GM19239 (cell line): ENCODE results near the gene GOLPH3L.
"Not testable (repeated sequence)": the region's sequence is repeated elsewhere in the genome, so short reads cannot be mapped to it uniquely, and the experiment has no call there.

ENCODE experiments used
- DNase-seq: peaks from one replicate; pipeline ENCODE4 v3.0.0; 2011; ENCODE audit warnings: low spot score; ENCODE audit not compliant: insufficient read length
- FAIRE-seq: peaks from 2 replicates; lab custom pipeline; 2011; peaks lifted over from hg19 to GRCh38; lab: Jason Lieb, UNC

GOLPH3L gene

DNA sequence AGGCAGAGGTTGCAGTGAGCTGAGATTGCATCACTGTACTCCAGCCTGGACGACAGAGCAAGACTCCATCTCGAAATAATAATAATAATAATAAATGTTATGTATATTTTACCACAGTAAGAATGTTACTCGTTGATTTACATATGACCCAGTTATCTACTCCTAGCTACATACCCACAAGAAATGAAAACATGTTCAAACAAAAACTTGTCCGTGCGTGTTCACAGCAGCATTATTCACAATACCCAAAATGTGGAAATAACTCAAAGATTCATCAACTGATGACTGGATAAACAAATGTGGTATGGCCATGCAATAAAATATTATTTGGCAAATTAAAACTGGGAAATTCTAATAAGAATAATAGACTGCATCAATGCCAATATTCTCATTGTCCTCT lies 35.8 kb downstream of the GOLPH3L start:
- FAIRE-seq = no peak
- DNase-seq = no peak

DNA sequence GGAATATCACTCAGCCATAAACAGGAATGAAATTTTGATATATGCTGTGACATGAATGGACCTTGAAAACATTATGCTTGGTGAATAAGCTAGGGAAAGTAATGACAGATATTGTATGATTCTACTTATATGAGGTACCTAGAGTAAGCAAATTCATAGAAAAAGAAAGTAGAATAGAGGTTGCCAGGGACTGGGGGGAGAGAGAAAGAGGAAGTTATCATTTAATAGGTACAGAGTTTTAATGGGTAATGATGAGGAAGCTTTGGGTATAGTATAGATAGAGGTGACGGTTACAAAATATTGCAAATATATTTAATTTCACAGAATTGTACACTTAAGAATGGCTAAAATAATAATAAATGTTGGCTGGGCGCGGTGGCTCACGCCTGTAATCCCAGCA lies 36.4 kb downstream of the GOLPH3L start:
- DNase-seq (no peak), FAIRE-seq (no peak)

GRCh38 chr1:150657064-150657463 lies 39.9 kb downstream of the GOLPH3L start:
- FAIRE-seq, DNase-seq: not testable (repeated sequence)

DNA sequence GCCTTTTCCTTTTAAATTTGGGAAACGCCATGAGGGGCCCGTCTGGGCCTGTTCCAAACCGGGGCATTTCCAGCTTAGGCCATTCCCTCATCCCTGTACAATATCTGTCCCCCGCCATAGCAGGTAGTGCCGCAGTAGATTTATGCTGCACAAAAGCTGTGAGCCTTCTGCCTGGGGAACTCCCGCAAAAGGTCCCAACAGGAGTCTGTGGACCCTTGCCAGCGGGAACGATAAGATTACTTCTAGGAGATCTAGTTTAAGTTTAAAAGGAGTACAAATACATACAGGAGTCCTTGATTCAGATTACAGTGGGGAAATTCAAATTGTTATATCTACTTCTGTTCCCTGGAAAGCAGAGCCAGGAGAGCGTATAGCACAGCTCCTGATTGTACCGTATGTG lies 42.3 kb downstream of the GOLPH3L start:
- DNase-seq, FAIRE-seq: not testable (repeated sequence)

GRCh38 chr1:150650193-150650592 lies 46.8 kb downstream of the GOLPH3L start:
- no peak for DNase-seq
- no peak for FAIRE-seq

- no peak for FAIRE-seq
- no peak for DNase-seq
Observed at GRCh38 chr1:150649441-150650075, 47.4 kb downstream of the GOLPH3L start.

- DNase-seq (no peak), FAIRE-seq (no peak)
Observed at GRCh38 chr1:150642296-150642695, 54.7 kb downstream of the GOLPH3L start.

DNA sequence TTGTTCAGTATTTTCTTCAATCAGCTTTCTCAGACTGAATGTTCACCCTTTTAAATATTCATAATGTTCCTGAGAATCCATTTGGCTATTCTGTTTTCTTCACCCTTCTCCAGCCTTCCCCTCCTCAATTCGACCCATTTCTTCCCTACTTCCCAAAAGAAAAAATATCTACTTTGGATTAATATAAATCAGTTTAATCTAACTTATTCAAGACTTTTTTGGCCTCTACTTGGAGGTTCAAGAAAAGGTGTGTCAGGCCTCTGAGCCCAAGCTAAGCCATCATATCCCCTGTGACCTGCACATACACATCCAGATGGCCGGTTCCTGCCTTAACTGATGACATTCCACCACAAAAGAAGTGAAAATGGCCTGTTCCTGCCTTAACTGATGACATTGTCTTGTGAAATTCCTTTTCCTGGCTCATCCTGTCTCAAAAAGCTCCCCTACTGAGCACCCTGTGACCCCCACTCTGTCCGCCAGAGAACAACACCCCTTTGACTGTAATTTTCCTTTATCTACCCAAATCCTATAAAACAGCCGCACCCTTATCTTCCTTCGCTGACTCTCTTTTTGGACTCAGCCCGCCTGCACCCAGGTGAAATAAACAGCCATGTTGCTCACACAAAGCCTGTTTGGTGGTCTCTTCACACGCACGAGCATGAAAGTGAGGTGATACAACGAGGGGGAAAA lies 55.7 kb downstream of the GOLPH3L start:
- FAIRE-seq, DNase-seq: not testable (repeated sequence)

DNA sequence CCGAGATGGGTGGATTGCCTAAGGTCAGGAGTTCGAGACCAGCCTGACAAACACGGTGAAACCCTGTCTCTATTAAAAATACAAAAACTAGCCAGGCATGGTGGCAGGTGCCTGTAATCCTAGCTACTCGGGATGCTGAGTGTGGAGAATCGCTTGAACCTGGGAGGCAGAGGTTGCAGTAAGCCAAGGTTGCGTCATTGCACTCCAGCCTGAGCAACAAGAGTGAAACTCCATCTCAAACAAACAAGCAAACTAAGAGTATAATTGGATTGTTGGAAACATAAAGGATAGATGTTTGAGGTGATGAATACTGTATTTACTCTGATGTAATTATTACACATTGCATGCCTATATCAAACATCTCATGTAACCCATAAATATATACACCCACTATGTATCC lies 58.5 kb downstream of the GOLPH3L start:
- not testable (repeated sequence) for DNase-seq, FAIRE-seq

GRCh38 chr1:150634839-150635622 lies 61.9 kb downstream of the GOLPH3L start:
- FAIRE-seq, DNase-seq: not testable (repeated sequence)

- FAIRE-seq = peak; percentile 98
- DNase-seq = peak; percentile 78
Observed at GRCh38 chr1:150629115-150629928, 67.6 kb downstream of the GOLPH3L start, which contains the start of gene ENSA. TSS of gene ENSA (minus strand) at chr1:150629612. CDS start at chr1:150629470, 142 bp downstream.

GRCh38 chr1:150628766-150629114 lies 68.2 kb downstream of the GOLPH3L start:
- DNase-seq (no peak), FAIRE-seq (no peak)

GRCh38 chr1:150627826-150628410 lies 69.0 kb downstream of the GOLPH3L start:
- DNase-seq = no peak

GRCh38 chr1:150626150-150626549 lies 70.8 kb downstream of the GOLPH3L start:
- FAIRE-seq (no peak), DNase-seq (no peak)

More at GRCh38 chr1:150627826-150628410, 69.0 kb downstream of the GOLPH3L start:
- peak; percentile 23 for FAIRE-seq

GRCh38 chr1:150624546-150624945 lies 72.4 kb downstream of the GOLPH3L start:
- FAIRE-seq = not testable (repeated sequence)

DNA sequence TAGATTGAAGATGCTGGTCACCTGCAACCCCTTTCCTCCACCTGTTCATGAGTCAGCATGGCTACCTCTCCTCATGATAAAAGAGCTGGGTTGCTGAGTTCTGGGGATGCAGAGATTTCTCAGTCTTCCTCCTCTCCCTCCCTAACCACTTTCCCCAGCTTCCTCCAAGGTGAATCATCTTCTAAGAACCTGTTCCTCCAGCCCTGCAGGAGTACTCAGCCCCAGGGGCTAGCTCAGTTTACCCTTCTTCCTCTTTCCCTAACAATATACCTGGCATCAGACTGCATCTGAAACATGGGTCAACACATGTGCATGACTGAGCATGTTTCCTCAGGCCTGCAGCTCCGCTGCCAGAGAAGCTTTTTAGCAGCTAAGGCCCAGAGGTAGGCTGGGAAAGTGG lies 72.8 kb downstream of the GOLPH3L start:
- not testable (repeated sequence) for FAIRE-seq, DNase-seq

More at GRCh38 chr1:150624546-150624945, 72.4 kb downstream of the GOLPH3L start:
- DNase-seq = not testable (repeated sequence)

DNA sequence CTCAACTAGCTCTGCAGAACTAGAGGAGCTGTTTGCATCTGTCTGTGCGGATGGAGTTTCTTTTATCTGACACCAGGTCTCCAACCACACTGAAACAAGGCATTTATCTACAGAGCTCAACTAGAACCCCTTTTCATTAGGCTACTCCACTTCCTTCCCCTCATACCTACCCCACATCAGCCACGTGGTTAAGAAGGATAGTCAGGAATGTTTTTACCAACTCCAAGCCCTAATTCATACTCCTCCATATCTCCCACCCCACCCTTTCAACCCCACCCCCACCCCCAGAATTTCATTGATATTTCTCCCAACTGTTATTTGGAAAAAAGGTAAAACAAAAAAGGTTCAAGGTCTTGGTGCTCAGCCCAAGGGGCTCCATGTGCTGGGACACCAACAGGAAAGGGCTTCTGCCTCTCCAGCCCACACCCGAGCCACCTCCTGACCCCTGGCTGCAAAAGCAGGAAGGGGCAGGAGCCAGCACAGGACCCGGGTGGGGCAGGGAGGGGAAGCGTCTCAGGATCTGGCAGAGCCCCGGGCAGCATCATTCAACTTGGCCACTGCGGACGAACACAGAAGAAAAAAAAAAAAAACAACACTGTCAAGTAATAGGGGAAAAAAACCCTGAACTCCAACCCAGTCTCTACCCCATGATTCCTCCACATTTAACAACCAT lies 74.5 kb downstream of the GOLPH3L start:
- FAIRE-seq = no peak
- DNase-seq = no peak

DNA sequence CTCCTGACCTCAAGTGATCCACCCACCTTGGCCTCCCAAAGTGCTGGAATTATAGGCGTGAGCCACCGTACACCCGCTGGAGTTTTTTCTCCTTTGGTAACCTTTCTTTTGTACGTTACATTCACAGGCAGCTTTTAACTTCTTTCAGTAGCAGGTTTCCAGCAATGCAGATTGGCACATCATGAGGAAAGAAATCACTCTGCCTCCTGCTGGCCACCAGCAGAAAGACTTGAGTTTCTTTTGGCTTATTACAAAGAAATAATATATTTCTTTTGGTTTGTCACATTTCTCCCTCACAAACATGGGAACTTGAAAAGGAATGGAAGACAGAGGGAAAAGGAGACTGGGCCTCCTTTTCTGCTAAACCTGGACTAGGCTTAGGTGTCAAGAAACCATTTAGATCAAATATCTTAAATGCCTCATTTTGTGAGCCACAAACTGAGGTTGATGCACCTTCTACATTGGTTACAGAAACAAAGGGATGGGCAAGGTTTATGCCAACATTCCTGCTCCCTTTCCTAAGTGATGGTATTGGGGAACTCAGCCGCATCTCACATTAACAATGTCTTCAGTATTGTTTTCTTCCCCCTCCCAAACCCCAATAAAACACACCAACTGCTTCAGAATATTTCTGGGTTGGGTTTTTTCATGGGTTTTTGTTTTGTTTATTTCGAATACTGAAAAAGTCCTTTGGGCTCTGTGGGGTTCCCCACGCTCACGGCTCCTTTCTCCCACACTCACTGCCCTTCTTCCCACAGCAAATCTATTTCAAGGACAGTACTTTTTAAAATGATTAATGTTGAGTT lies 75.3 kb downstream of the GOLPH3L start:
- FAIRE-seq (peak; percentile 42), DNase-seq (peak; percentile 38)
